CD4-positive, alpha-beta T cell treated with Interleukin-15 for 4 hours (primary cell): ENCODE measurements around the gene MYO7A.

ENCODE experiments used
- DNase-seq: peaks from one replicate; pipeline ENCODE4 v3.0.0-alpha.2; 2020; ENCODE audit warnings: low spot score

MYO7A gene

DNA sequence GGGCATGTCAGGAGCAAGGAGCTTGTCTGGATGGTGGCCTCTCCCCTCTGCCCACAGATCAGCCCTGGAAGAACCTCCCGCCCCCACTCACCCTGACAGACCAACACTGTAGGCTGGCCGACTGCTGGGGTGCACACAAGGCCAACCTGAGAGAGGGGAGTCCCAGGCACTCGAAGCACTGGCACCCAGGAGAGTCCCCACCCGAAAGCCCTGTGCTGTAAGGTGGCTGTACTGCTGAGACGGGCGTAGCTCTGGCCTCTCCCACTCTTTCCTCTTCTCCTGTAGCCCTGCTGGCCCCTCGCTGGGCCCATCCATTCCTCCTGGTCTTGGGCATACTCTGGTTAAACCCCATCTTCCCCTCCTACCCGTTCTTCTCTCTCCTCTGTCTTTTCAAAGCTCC lies 39.7 kb downstream of the MYO7A start:
- no peak for DNase-seq

DNA sequence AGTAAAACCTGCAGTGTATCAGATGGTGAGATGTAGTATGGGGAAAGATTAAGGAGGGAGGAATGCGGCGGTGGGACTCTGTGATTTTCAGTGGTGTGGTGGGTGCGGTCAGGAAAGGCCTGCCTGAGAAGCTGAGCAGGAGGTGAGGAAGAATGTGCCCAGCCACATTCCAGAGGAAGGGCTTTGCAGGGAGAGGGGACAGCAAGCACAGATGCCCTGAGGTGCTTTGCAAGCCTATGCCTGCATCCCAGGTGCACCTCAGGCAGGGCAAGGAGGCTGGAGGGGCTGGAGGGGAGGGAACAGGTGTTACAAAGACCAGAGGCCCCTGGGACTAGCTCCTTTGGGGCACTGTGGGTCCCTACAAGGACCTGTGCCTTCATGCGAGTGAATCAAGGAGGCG lies 42.1 kb downstream of the MYO7A start:
- no peak for DNase-seq

DNA sequence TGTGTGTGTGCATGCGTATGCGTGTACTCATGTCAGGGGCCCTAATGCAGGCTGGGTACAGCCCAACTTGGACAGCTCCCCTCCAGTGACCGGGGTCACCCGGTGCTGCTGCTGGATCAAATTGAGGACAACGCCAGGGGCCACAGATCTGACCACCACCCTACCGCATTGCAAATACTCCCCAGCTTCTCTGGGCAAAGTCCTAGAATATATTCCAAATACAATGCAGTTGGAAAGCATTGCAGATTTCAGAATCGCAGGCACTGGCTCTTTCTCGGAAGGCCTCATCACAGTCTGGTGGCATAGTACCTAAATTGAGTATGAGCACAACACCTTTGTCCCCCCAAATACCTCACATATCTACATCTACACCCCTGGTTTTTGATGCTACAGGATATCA lies 43.2 kb downstream of the MYO7A start:
- no peak for DNase-seq

DNA sequence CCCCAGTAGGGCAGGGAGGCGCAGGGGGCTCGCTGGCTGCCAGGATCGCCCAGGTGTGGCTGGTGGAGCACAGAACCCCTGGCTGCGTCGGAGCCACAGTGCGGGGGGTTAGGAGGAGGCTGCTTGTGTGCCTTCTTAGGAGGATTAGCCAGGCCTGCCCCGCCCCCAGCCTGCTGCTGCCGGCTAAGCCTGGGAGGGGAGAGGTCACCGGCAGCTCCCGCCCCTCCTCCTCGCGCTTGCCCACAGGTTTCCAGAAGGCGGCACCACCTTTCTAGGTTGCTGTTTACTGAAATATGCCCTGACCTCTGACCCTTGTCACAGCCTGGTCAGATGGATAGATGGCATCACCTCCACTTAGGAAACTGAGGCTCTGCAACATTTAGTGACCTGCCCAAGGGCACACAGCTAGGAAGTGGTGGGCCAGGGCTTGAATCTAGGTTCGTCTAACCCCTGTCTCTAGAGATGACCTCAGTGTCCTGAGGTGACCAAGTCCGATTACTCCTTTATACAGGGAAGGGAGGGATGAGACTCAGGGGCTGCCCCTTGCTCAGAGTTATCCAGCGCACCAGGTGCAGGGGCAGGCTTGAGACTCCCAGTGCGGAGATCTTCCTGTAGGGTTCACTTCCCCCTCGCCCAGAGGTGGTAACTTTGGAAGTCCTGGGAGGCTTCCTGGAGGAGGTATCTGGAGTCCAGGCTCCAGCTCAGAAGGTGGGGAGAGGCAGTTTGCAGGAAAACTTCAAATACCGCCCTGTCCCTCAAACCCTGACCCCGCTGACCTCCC lies 44.0 kb downstream of the MYO7A start:
- DNase-seq: no peak

DNA sequence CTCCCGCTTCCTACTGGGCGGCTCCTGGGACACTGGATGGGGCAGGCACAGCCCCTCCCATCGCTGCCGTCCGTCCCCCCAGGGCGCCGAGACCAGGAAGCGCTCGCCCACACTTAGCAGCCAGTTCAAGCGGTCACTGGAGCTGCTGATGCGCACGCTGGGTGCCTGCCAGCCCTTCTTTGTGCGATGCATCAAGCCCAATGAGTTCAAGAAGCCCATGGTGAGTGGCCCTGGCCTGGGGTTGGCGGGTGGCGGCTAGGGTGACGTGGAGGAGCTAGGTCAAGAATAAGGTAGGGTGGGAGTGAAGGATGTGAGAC lies 44.6 kb downstream of the MYO7A start:
- no peak for DNase-seq

DNA sequence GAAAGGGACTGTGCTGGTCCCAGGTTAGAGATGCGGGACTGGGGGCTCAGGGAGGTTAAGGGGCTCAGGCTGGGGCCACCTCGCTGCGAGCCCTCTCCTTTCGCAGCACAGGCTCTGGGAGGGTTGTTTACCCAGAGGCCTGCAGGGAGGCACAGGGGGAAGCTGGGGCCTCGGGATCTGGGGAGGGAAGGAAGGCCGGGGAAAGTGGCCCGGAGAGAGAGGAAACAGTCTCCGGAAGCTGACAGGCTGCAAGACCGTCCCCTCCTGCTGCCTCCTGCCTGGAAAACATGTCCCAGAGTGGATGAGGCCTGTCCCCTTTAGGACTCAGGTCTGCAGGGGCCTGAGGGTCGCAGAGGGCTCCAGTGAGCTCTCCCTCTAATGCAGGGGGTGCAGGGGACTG lies 45.4 kb downstream of the MYO7A start:
- DNase-seq: no peak

DNA sequence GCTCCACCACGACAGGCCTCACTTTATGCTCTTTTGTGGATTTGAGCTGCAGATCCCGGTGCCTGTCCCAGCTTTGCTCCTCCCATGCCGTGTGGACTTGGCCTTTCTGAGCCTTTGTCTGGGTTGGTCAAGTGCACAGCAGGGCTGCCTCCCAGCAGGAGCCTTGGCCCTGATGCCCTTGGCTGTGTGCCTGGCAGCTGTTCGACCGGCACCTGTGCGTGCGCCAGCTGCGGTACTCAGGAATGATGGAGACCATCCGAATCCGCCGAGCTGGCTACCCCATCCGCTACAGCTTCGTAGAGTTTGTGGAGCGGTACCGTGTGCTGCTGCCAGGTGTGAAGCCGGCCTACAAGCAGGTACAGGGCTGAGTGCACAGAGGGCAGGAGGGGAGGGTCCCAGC lies 46.5 kb downstream of the MYO7A start:
- DNase-seq: no peak

DNA sequence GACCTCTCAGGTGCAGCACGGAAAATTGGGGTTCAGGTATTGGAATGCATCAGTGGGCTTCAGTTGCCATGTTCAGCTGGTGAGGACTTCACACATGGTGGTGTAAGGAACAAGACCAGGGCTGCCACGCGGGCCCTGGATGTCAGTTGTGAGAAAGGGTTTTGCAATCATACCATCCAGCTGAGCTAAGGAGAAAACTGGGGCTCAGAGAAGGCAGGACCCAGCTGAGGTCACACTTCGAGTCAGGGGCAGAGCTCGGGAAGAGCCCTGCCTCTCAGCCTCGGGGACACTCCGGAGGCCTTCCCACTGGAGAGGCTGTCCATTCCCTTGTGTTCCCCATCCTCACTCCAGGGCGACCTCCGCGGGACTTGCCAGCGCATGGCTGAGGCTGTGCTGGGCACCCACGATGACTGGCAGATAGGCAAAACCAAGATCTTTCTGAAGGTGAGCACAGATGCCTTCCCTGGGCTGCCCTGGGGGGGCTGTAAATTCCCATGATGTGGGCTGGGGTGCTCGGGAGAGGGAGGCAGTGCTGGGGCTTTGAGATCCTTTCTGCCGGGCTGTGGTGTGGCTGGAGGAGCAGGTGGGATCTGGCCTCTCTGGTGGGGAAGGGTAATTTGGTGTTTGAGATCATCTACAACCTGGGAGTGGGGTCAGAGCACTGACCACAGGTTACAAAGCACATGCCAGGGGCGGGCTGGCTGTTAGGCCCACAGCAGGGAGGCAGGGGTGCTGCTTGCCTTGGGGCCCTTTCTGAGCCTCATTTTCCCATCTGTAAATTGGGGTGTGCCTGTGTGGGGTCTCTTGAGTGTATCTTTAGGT lies 47.2 kb downstream of the MYO7A start:
- no peak for DNase-seq

DNA sequence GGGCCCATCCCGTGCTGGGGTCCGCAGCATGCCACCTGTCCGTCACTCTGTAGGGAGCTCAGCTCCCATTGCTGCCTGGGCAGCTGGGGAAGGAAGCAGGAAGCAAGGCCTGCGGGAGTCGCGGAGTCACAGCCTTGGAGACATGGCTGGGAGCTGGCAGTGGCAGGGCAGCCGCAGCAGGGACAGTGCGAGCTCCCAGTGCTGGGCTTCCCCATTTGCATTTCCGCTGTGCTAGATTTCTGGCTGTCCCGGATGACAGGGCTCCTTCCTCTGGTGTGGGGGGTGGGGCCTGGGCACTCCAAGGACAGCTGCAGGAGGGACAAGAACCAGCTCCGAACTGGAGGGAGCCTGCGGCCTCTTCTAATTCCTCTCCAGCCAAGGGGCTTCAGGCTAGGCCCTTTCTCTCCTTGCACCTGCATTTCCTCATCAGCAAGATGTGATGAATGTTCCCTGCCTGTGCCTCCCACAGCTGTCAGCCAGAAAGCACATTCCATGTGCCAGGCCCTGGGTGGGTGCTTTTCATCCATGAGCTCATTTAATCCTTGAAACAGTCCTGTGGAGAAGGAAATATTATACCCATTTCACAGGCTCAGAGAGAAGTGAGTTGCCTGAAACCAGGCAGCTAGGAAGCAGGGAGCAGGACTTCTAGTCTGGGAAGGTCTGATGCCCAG lies 48.0 kb downstream of the MYO7A start:
- DNase-seq: no peak

DNA sequence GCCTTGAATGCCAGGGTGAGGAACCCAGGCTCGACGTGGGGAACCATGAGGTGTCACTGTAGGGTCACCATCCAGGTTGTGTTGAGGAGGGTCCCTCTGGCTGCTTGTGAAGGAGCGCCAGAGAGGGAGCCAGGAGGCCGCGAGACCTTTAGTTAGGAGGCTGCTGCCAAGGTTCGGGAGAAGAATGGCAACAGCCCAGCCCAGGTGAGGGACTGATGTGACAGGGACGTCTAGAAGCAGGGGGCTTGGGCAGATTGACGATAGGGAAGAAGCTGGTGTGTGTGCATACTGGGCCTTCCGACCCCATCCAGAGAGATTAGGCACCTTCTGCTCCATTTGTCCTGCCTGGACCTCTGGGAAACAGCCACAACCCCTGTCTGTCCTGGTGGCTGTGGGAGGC lies 49.0 kb downstream of the MYO7A start:
- DNase-seq: no peak

DNA sequence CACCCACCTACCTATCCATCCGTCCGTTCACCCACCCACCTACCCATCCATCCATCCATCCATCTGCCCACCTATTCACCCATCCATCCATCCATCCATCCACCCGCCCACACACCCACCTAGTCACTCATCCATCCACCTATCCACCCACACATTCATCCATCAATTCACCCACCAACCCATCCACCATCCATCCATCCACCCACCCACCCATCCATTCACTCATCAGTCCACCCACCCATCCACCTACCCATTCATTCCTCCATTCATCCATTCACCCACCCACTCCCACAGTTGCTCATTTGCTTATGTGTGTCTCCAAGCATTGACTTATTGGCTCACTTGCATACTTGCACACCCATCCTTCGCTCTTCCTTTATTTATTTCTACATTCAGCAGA lies 50.1 kb downstream of the MYO7A start:
- DNase-seq: no peak

DNA sequence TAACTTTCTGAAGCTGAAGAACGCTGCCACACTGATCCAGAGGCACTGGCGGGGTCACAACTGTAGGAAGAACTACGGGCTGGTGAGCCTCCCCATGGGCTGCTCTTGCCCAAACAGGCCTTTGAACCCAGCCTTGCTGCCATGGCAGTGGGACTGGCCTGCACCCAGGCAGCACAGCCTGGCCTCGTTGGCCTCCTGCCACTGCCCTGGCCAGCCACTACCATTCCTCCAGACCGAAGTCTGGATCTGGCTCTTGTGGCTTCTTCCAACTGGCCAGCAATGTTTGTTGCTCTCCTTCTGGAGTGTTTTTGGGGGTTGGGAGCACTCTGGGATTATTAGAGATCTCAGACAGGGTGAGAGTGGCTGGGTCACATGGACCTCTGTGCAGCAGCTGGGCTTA lies 51.0 kb downstream of the MYO7A start:
- DNase-seq: no peak

DNA sequence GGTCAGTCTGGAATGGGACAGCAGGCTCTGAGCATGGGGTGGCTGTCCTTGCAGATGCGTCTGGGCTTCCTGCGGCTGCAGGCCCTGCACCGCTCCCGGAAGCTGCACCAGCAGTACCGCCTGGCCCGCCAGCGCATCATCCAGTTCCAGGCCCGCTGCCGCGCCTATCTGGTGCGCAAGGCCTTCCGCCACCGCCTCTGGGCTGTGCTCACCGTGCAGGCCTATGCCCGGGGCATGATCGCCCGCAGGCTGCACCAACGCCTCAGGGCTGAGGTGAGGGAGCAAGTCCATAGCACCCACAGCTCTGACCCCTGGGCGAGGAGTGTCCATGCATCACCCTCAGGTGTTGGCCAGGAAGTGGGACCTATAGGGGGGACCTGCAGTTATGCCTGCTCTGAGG lies 51.6 kb downstream of the MYO7A start:
- DNase-seq: no peak

DNA sequence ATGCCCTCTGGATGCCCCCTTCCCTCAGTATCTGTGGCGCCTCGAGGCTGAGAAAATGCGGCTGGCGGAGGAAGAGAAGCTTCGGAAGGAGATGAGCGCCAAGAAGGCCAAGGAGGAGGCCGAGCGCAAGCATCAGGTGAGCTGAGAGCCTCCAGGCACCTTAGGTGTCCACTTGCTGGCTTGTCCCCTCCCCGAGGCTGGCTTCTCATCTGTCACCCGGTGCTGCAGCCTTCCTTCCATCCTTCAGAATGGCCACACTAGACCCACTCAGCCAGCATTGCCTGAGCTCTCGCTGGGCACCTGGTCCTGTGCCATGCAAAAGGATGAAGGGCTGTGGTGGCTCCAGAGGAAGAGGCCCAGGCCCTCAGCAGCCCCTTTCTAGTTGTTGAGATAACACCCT lies 52.3 kb downstream of the MYO7A start:
- DNase-seq: no peak

DNA sequence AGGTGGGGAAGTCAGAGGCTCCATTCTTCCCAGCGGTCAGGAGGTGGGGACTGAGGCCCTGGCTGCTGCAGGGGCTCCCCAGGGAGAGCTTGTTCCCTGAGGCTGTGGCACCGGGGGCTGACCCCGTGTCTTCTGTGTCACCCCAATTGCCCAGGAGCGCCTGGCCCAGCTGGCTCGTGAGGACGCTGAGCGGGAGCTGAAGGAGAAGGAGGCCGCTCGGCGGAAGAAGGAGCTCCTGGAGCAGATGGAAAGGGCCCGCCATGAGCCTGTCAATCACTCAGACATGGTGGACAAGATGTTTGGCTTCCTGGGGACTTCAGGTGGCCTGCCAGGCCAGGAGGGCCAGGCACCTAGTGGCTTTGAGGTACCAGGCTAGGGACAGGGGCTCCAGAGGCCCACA lies 53.2 kb downstream of the MYO7A start:
- DNase-seq: no peak

DNA sequence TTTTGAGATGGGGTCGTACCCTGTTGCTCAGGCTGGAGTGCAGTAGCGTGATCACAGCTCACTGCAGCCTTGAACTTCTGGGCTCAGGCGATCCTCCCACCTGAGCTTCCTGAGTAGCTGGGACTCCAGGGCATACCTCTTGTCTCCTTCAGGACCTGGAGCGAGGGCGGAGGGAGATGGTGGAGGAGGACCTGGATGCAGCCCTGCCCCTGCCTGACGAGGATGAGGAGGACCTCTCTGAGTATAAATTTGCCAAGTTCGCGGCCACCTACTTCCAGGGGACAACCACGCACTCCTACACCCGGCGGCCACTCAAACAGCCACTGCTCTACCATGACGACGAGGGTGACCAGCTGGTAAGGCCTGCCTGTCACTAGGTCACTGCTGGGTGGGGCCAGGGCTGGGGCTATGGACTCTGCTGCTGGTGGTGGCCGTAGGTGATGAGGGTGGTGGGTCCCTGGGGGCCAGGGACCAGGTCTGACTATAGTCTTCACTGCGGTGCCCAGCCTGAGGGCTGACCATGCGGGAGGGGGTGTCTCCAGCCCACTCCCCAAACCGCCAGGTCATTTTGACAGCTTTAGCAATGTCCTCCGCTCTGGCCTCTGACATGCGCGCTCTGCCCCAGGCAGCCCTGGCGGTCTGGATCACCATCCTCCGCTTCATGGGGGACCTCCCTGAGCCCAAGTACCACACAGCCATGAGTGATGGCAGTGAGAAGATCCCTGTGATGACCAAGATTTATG lies 53.9 kb downstream of the MYO7A start:
- no peak for DNase-seq

DNA sequence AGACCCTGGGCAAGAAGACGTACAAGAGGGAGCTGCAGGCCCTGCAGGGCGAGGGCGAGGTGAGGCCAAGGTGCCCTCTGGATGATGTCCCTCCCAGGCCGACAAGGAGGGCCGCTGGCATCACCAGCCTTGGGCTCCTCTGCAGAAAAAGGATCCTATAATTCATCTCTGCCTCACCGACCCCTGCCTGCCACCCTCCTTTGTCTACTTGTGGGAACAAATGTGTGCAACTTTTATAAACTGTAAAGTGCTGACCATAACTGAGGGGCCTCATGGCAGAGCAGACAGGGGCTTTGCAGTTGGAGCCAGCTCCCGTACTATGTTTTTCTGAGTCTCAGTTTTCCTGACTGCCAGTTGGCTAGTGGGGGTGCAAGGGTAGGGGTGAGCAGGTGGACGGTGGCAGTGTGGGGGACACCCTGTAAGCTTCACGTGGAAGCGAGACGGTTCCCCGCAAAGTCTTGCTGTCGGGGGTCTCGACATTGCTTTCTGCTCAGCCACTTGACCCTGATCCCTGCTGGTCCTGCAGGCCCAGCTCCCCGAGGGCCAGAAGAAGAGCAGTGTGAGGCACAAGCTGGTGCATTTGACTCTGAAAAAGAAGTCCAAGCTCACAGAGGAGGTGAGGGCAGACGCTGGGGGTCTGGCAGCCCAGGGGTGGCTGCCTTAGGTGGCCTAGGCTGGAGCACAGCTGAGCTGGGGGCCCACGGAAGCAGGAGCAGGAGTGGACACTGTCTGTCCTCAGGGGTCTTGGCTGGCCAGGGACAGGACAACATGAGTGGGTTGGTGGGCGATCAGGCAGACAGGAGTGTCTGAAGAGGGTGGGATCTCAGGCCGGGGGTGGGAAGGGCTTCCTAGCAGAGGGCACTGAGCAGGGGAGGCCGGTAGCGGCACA lies 54.7 kb downstream of the MYO7A start:
- no peak for DNase-seq

DNA sequence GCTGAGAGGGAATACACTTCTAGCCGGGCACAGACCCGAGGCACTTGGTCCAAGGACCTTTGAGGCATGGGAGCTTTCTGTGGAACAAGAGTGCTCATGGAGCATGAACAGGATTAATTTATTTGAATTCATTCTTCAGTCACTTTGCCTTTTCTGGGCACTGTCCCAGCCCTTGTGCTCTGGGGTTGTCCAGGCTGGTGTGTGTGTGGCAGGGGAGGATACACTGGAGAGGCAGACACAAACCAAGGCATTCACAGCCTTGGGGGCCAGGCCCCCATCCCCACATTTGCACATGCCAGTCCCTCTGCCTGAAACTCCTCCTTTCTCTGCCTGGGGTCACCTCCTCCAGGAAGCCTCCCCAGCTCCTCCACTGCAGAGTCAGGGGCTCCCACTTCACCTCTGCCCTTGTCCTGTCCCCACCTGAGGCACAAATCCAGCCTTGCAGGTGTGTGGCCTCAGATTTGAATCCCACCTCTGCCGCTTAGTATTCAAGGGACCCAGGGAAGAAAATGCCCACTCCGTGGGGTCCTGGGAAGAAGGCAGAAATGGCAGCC lies 55.5 kb downstream of the MYO7A start:
- DNase-seq: no peak

DNA sequence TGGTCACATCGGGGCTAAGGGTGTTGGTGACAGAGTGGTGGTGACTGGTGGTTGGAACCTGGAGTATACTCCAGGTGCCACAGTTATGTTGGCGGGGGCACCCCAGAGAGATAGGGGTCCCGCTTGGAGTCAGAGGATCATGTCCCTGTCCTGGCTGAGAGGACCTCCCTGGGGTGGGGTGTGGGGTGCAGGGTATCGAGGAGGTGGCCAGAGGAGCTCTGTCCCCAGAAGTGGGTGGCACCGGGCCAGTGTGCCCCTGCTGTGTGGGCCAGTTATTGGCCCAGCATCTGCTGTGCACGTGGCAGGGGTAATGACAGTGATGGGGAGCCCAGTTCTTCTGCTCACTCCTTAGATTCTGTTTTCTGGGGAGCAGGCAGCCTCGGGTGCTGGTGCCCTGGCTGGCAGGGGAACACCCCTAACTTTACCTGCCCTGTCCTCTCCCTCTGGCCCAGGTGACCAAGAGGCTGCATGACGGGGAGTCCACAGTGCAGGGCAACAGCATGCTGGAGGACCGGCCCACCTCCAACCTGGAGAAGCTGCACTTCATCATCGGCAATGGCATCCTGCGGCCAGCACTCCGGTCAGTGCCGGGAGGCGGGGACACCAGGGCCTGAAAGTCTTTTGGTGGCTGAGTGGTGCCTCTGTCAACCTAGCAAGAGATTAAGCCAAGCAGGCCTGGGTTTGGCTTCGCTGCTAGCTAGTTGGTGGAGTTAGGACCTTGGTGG lies 56.3 kb downstream of the MYO7A start:
- no peak for DNase-seq

DNA sequence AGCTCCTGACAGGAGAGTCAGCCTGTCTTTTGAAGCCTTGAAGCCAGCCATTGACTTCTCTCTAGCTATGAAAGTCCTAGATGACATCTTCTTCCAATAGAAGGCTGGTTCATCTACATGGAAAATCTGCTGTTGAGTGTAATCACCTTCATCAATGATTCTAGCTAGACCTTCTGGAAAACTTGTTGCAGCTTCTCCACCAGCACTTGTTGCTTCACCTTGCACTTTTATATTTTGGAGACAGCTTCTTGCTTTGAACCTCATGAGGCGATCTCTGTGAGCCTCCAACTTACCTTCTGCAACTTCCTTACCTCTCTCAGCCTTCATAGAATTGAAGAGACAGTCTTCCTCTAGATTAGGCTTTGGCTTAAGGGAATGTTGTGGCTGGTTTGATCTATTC lies 58.3 kb downstream of the MYO7A start:
- no peak for DNase-seq
